GM12878 (cell line): ENCODE results near the gene PLEKHH2. TPM values are rescaled to one million over a fixed set of nuclear protein-coding genes. Genes with fewer than 3 reads are reported as not detected.

Source experiments
- ATAC-seq: fragments of 200-7000 bp; cut with Tn5 transposase; 3 replicates; pipeline ENCODE4 v1.9.1; 2020; ENCODE audit warnings: mild to moderate bottlenecking, moderate library complexity
- BruUV-seq: library from RNA; stranded (reverse); fragments of 400-500 nt; replicated peaks from 2 replicates; lab custom pipeline; 2021; lab: Mats Ljungman, UMichigan
- CTCF ChIA-PET: fragments of 300-600 bp; sonication (Branson Sonifier 250); formaldehyde crosslinking; extraction: SDS; loops from one replicate; lab custom pipeline; 2021; ENCODE audit warnings: inconsistent platforms; lab: Yijun Ruan, JAX
- POLR2A ChIA-PET: fragments of 350-600 bp; formaldehyde crosslinking; extraction: SDS; loops from one replicate; lab custom pipeline; 2021; ENCODE audit warnings: inconsistent platforms; lab: Charles Lee
- RAD21 ChIA-PET: fragments of 300-600 bp; sonication (Branson Sonifier 250); formaldehyde crosslinking; loops from one replicate; lab custom pipeline; 2023; ENCODE audit warnings: antibody characterized with exemption; ENCODE audit not compliant: unreplicated experiment; lab: Charles Lee
- SMC1A ChIA-PET: fragments of 300-600 bp; sonication (Branson Sonifier 250); formaldehyde crosslinking; loops from one replicate; lab custom pipeline; 2023; ENCODE audit not compliant: unreplicated experiment, uncharacterized antibody; lab: Charles Lee
- DNase-seq: peaks from one replicate; pipeline ENCODE4 v3.0.0-alpha.2; 2011; ENCODE audit warnings: low read depth, low spot score
- FAIRE-seq: peaks from 3 replicates; lab custom pipeline; 2011; peaks lifted over from hg19 to GRCh38; lab: Jason Lieb, UNC
- H2AFZ ChIP-seq: 2 replicates; pipeline ENCODE4 v1.6.0; 2011; ENCODE audit warnings: low read depth, low read length, control low read depth; ENCODE audit not compliant: control insufficient read depth
- H3K27ac ChIP-seq: 2 replicates; pipeline ENCODE4 v1.5.1; 2011; ENCODE audit warnings: control low read depth; ENCODE audit not compliant: control insufficient read depth, insufficient read depth
- H3K27me3 ChIP-seq, 2 experiments: replicated peaks in 1 of 2; 2 replicates each; pipeline versions ENCODE4 v1.6.0 to v1.6.1; 2011; ENCODE audit warnings: low read length in 1 of 2; ENCODE audit not compliant: control insufficient read depth in 2 of 2, insufficient read depth in 2 of 2
- H3K36me3 ChIP-seq, 2 experiments: 2 replicates each; pipeline ENCODE4 v1.5.1; 2011; ENCODE audit warnings: low read length in 1 of 2; ENCODE audit not compliant: control insufficient read depth in 2 of 2, insufficient read depth in 2 of 2
- H3K4me1 ChIP-seq: 2 replicates; pipeline ENCODE4 v1.6.1; 2011; ENCODE audit warnings: mild to moderate bottlenecking, low read length, moderate library complexity, mixed read lengths; ENCODE audit not compliant: control insufficient read depth, insufficient read depth
- H3K4me2 ChIP-seq: 2 replicates; pipeline ENCODE4 v1.6.0; 2011; ENCODE audit warnings: control low read depth; ENCODE audit not compliant: control insufficient read depth, insufficient read depth
- H3K4me3 ChIP-seq: fragments of 200-600 bp; sonication (generic); 2 replicates; pipeline ENCODE4 v1.5.1; 2016
- H3K79me2 ChIP-seq: 2 replicates; pipeline ENCODE4 v1.6.0; 2011; ENCODE audit warnings: low read length; ENCODE audit not compliant: control insufficient read depth, insufficient read depth
- H3K9ac ChIP-seq: 2 replicates; pipeline ENCODE4 v1.8.0; 2011; ENCODE audit warnings: low read length, control low read depth, mixed read lengths; ENCODE audit not compliant: control insufficient read depth, insufficient read depth
- H3K9me3 ChIP-seq: replicated peaks from 3 replicates; pipeline ENCODE4 v1.5.1; 2011; ENCODE audit warnings: mild to moderate bottlenecking, low read length; ENCODE audit not compliant: control insufficient read depth, insufficient read depth
- H4K20me1 ChIP-seq: 2 replicates; pipeline ENCODE4 v1.6.0; 2011; ENCODE audit not compliant: control insufficient read depth, insufficient read depth
- ATF7 ChIP-seq: fragments of 450-650 bp; IDR thresholded peaks from 2 replicates; pipeline ENCODE4 v1.6.1; 2016; ENCODE audit warnings: low read depth, mild to moderate bottlenecking
- CBX3 ChIP-seq: fragments of 200-600 bp; sonication (generic); IDR thresholded peaks from 2 replicates; pipeline ENCODE4 v1.6.1; 2016; ENCODE audit warnings: low read depth, borderline replicate concordance
- NR2F1 ChIP-seq: fragments of 450-650 bp; conservative IDR thresholded peaks from 2 replicates; pipeline ENCODE4 v1.6.1; 2017; ENCODE audit warnings: mild to moderate bottlenecking
- RB1 ChIP-seq: fragments of 450-650 bp; formaldehyde crosslinking; IDR thresholded peaks from 2 replicates; pipeline ENCODE4 v1.6.1; 2017; ENCODE audit warnings: mild to moderate bottlenecking, borderline replicate concordance
- RFX5 ChIP-seq: IDR thresholded peaks from 2 replicates; pipeline ENCODE4 v1.6.1; 2011; ENCODE audit warnings: low read depth, low read length, improper control_type of control experiment
- WGBS: methylation state at CpG from one replicate; pipeline ENCODE4 v1.1.6; 2016; ENCODE audit warnings: low lambda C conversion rate; ENCODE audit not compliant: insufficient replicate concordance, insufficient coverage; ENCODE audit errors: missing lambda C conversion rate; 5-methylcytosine and 5-hydroxymethylcytosine counted together
- in situ Hi-C: fragments of 300-500 bp; cut with MboI; formaldehyde crosslinking; loops from 9 replicates; pipeline ENCODE4 v1.14.3; 2018; ENCODE audit warnings: mixed read lengths
- intact Hi-C: fragments of 100-400 bp; cut with micrococcal nuclease; formaldehyde crosslinking; loops from one replicate; pipeline ENCODE4 v1.14.2; 2022; ENCODE audit not compliant: unreplicated experiment
- polyA plus RNA-seq, 11 experiments: library from polyadenylated mRNA; depleted of rRNA in 4 of 11; unstranded in 6 of 11; stranded (reverse) in 5 of 11; fragments of >200 nt; fragmentation: Nextera tagmentation in 4 of 11; fragmentation: Illumina TruSeq in 1 of 11; extraction: Ambion mirVana in 4 of 11; extraction: Trizol in 1 of 11; gene quantifications; 1 replicate in 1 of 11; 2 replicates in 10 of 11; pipeline versions ENCODE4 v1.2.1 to v1.2.3, GENCODE V29; 2011 to 2016; ENCODE audit warnings: inconsistent platforms in 2 of 11, missing spikeins in 2 of 11, low read depth in 1 of 11
- total RNA-seq, 4 experiments: library from RNA; depleted of rRNA in 3 of 4; stranded (reverse); fragments of >200 nt in 3 of 4; fragmentation: Illumina TruSeq in 1 of 4; extraction: Trizol in 1 of 4; gene quantifications; 2 replicates each; pipeline versions ENCODE4 v1.2.1 to v1.2.3, GENCODE V29; 2013 to 2021
- TF ChIP-seq, protein P1 (sequence below): fragments of 450-650 bp; IDR thresholded peaks from 2 replicates; pipeline ENCODE4 v1.6.1; 2017; ENCODE audit warnings: mild to moderate bottlenecking, moderate library complexity

Gene PLEKHH2
- total and polyA plus RNA-seq, 10 of the 15 experiments (the other 5 are each of a cell fraction or from before 2014, with no cell fraction given), result not detected

DNA sequence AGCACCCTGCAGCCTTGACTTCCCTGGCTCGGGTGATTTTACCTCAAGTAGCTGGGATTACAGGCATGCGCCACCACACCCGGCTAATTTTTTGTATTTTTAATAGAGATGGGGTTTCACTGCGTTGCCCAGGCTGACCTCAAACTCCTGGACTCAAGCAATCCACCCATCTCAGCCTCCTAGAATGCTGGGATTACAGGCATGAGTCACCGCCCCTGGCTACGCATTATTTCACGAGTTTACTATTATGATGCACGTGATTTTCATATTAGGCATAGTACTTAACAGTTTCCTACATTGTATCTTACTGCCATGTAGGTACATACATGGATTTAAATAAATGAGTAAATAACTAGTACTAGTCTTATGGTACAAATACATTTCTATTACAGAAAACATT lies 141.2 kb downstream of the PLEKHH2 start:
- Histone ChIP-seq H3K79me2 (no peaks in the 10 kb centered on the region), H3K9ac (no peak overlapping the region), H4K20me1 (no peaks in the 10 kb centered on the region), H3K4me3 (no peak overlapping the region), H3K27ac (no peak overlapping the region), H3K9me3 (no peaks in the 10 kb centered on the region), H3K27me3 (no peaks in the 10 kb centered on the region), H2AFZ (no peak overlapping the region), H3K4me2 (no peak overlapping the region), H3K4me1 (no peaks in the 10 kb centered on the region), H3K36me3 (peaks cover 0 to 4% of the 10 kb centered on the region in 2 experiments; a peak in 1 of 4 replicates)
- DNase-seq, result no peak
- POLR2A ChIA-PET, result no interaction called here
- WGBS, result 89% methylated on average over 8 of the region's 8 CpGs
- intact Hi-C loops (no loop called here), in situ Hi-C loops (no loop called here)
- FAIRE-seq, result no peak
- TF ChIP-seq, protein P1, sequence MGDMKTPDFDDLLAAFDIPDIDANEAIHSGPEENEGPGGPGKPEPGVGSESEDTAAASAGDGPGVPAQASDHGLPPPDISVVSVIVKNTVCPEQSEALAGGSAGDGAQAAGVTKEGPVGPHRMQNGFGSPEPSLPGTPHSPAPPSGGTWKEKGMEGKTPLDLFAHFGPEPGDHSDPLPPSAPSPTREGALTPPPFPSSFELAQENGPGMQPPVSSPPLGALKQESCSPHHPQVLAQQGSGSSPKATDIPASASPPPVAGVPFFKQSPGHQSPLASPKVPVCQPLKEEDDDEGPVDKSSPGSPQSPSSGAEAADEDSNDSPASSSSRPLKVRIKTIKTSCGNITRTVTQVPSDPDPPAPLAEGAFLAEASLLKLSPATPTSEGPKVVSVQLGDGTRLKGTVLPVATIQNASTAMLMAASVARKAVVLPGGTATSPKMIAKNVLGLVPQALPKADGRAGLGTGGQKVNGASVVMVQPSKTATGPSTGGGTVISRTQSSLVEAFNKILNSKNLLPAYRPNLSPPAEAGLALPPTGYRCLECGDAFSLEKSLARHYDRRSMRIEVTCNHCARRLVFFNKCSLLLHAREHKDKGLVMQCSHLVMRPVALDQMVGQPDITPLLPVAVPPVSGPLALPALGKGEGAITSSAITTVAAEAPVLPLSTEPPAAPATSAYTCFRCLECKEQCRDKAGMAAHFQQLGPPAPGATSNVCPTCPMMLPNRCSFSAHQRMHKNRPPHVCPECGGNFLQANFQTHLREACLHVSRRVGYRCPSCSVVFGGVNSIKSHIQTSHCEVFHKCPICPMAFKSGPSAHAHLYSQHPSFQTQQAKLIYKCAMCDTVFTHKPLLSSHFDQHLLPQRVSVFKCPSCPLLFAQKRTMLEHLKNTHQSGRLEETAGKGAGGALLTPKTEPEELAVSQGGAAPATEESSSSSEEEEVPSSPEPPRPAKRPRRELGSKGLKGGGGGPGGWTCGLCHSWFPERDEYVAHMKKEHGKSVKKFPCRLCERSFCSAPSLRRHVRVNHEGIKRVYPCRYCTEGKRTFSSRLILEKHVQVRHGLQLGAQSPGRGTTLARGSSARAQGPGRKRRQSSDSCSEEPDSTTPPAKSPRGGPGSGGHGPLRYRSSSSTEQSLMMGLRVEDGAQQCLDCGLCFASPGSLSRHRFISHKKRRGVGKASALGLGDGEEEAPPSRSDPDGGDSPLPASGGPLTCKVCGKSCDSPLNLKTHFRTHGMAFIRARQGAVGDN, result no peak
- TF ChIP-seq ATF7, result no peak
- no peak for TF ChIP-seq RB1
- TF ChIP-seq RFX5, result no peak
- TF ChIP-seq CBX3, result no peak
- no peak for TF ChIP-seq NR2F1
- no peak for ATAC-seq
- CTCF ChIA-PET, result no interaction called here
- SMC1A ChIA-PET, result no interaction called here
- RAD21 ChIA-PET, result no interaction called here
- BruUV-seq, result no TSS peak
